GM06990 (cell line): ENCODE measurements around the gene MAPK14.

Source experiments
- DNase-seq: peaks from one replicate; pipeline ENCODE4 v3.0.0-alpha.2; 2011; ENCODE audit not compliant: insufficient read length; ENCODE audit errors: extremely low read depth
- H3K27me3 ChIP-seq: replicated peaks from 2 replicates; pipeline ENCODE4 v1.6.0; 2011; ENCODE audit warnings: low read length; ENCODE audit not compliant: control insufficient read depth, insufficient read depth
- H3K36me3 ChIP-seq: 2 replicates; pipeline ENCODE4 v1.5.1; 2011; ENCODE audit warnings: low read length; ENCODE audit not compliant: control insufficient read depth, insufficient read depth
- H3K4me3 ChIP-seq: replicated peaks from 2 replicates; pipeline ENCODE4 v1.5.1; 2011; ENCODE audit warnings: low read depth, mild to moderate bottlenecking, control low read depth, low read length
- TF ChIP-seq, protein P1 (sequence below): IDR thresholded peaks from 2 replicates; pipeline ENCODE4 v1.5.1; 2011; ENCODE audit warnings: low read length, control low read depth, mild to moderate bottlenecking, inconsistent platforms; ENCODE audit not compliant: insufficient read depth, poor library complexity, severe bottlenecking

MAPK14 gene

DNA sequence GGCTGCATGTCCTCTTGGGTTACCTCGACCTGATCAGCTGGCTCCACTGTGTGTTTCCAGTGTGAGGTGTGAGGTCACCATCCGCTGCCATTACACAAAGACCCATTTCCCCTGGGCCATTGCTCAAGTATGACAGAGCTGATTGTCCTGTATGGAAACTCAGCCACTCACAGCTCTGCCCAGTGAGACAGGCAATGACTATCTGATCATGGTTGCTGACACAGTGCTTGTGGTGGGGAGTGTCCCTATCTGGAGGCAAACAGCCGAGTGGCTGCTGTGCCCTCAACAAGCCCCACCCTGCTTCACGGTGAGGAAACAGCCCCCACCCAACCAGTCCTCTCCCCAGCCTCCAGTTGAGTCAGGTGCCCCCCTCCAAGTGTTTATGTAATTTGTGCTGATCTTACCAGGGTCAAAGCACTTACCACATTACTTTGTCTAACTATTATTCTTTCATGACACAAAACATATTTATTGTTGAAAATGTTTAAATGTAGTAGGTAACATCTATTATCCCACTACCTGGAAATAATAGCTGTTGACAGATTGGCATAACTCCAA, 91.0 kb downstream of the MAPK14 start:
- H3K4me3 ChIP-seq: no peak overlapping the region
- no peak for DNase-seq
- TF ChIP-seq, protein P1, sequence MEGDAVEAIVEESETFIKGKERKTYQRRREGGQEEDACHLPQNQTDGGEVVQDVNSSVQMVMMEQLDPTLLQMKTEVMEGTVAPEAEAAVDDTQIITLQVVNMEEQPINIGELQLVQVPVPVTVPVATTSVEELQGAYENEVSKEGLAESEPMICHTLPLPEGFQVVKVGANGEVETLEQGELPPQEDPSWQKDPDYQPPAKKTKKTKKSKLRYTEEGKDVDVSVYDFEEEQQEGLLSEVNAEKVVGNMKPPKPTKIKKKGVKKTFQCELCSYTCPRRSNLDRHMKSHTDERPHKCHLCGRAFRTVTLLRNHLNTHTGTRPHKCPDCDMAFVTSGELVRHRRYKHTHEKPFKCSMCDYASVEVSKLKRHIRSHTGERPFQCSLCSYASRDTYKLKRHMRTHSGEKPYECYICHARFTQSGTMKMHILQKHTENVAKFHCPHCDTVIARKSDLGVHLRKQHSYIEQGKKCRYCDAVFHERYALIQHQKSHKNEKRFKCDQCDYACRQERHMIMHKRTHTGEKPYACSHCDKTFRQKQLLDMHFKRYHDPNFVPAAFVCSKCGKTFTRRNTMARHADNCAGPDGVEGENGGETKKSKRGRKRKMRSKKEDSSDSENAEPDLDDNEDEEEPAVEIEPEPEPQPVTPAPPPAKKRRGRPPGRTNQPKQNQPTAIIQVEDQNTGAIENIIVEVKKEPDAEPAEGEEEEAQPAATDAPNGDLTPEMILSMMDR: no peak
- H3K27me3 ChIP-seq: no peaks in the 10 kb centered on the region
- H3K36me3 ChIP-seq: no peaks in the 10 kb centered on the region

GRCh38 chr6:36119209-36119608, 91.6 kb downstream of the MAPK14 start:
- H3K36me3 ChIP-seq: no peaks in the 10 kb centered on the region
- no peaks in the 10 kb centered on the region for H3K27me3 ChIP-seq
- no peak overlapping the region for H3K4me3 ChIP-seq
- DNase-seq: no peak
- TF ChIP-seq, protein P1: no peak

DNA sequence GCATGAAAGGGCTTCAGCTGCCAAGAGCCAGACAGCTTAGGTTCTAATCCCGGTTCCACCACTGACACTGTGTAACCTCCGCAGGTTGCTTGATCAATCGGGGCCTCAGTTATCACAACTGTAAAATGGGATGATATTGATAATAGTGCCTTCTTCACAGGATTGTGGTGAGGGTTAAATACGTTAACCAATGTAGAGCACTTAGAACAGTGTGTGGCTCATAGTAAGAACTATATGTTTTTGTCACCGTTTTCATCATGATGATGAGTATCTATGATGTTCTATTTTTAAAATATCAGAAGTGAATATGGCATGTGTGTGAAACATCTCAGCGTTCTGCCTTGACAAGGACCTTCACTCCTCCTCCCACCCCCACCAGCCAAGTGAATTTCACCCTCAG, 92.4 kb downstream of the MAPK14 start:
- TF ChIP-seq, protein P1: no peak
- H3K36me3 ChIP-seq: no peaks in the 10 kb centered on the region
- no peaks in the 10 kb centered on the region for H3K27me3 ChIP-seq
- DNase-seq: no peak
- no peak overlapping the region for H3K4me3 ChIP-seq

DNA sequence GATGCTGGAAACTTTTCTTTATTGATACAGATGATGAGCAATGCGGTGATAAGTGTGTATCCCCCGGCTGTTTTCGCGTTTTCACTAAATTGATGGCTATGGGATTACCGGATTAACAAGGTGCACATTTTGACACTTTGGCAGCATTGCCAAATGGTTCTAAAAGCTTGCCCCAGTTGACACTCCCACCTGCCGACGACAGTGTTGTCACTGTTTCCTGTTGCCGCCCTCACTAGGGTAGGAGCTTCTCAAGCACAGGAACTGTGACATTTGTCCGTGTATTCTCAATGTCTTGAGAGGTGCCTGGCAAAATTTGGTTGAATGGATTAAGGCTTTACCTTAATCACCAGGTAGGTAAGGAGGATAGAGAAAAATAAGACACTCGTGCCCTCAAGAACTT, 92.9 kb downstream of the MAPK14 start:
- no peak for DNase-seq
- Histone ChIP-seq H3K4me3 (no peak overlapping the region; the same call in 1 of the 2 replicates), H3K36me3 (no peaks in the 10 kb centered on the region), H3K27me3 (no peaks in the 10 kb centered on the region)
- TF ChIP-seq, protein P1: no peak

DNA sequence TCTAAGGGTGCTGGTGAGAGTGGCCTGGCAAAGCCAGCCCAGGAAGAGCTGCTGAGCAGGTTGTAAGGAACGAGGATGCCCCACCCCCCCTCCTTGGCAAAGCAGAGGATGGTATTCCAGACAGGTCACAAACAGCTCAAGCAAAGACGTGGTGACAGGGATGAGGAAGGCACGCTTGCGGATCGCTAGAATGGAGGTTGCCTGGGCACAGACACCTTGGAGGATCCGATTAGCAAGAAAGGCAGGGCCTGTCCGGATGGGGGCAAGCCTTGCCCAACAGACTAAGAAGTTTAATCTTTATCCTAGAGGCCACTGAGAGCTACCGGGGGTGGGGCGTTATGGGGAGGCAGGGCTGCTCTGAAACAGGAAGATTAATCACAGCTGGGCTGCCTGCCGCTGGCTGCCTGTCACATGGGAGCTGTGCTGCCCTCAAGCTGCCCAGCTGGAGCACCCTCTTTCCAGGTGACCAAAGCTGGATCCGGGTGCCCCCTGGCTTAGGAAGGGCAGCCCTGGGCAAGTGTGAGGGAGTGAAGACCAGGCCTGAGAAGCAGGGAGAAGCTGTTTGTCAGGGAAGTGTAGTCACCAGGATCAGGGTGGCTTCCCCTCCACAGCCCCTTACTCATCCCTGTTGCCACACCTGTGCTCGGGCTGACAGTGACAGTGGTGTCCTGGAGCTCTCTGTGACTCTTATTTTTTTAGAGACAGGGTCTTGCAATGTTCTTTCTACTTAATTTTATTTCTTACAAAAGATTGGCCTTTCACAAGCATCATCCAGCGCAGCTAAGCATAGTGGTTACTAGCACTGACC, 93.6 kb downstream of the MAPK14 start:
- TF ChIP-seq, protein P1: no peak
- no peaks in the 10 kb centered on the region for H3K27me3 ChIP-seq
- no peaks in the 10 kb centered on the region for H3K36me3 ChIP-seq
- DNase-seq: peak; percentile 50
- H3K4me3 ChIP-seq: no peak overlapping the region; the same call in 1 of the 2 replicates
